GM18511 (cell line): ENCODE data around the gene PFKFB3.
"Not testable (repeated sequence)": the region's sequence is repeated elsewhere in the genome, so short reads cannot be mapped to it uniquely, and the experiment has no call there.

Source experiments
- ATAC-seq: cut with Tn5 transposase; IDR thresholded peaks from one replicate; pipeline ENCODE4 v1.9.1; 2021; ENCODE audit warnings: mild to moderate bottlenecking, moderate library complexity; ENCODE audit not compliant: unreplicated experiment

Gene PFKFB3

DNA sequence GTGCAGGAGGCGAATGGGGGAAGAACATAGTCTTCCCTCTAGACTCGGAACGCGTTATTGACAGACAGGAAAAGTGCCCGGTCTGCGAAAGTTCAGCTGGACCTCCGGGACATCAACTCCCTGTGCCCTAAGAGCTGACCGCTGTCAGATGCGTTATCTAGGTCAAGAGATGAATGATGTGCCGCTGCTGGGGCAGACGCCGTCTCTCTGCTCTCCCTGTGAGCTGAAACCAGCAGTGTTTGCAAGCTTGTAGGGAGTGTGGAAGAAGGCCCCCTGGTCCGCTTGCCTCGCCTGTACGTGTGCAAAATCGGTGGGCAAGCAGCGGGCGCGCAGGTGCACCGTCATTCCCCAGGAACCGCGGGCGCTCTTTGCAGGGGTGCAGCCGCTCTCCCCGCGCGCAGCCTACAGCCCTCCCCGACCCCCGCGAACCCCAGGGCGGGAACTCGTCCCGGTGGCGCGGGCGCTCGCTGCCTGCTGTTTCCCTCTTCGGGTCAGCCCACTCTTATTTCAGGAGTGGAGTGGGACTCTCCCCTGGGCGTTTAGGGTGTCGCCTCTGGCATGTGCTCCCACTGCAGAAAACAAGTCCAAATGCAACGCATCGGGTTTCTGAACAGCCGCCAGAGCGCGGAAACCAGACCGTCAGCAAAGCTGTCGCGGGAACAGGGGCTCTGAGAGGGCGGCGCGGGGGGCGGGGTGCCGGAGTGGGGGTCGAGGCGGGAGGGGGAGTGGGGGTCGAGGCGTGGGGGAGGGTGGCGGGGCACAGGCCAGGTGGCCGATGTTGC is 1.8 kb upstream of the PFKFB3 start:
- peak; percentile 0 for ATAC-seq

- ATAC-seq = peak; percentile 60
These were observed 1.2 kb upstream of the PFKFB3 start for GRCh38 chr10:6201516-6201975.

DNA sequence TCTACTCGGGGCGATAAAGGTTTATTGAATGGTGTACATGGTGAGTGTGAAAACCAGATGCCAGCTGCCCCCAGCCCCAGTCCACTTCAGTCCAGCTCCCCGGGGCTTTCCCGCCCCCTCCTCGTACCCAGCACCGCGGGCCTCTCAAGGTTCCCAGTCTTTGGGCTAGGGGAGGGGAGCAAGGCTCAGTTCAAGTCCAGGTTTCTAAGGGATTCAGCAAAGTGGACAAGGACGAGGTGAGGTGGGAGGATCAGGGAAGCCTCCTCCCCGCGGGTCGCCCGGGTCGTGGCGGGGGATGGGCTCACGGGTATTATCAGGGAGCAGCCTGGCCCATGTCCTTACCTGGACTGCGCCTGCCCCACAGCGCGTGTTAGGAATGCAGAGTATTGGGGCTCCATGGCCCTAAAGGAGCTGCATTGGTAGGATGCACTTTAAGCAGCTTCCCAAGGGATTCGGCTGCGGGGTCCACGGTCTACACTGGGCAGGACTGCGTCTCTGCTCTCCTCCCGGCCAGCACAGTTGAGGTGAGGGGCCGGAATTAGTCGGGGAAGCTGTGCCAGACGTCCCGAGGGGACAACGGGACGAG is 541 bp upstream of the PFKFB3 start:
- no peak for ATAC-seq

DNA sequence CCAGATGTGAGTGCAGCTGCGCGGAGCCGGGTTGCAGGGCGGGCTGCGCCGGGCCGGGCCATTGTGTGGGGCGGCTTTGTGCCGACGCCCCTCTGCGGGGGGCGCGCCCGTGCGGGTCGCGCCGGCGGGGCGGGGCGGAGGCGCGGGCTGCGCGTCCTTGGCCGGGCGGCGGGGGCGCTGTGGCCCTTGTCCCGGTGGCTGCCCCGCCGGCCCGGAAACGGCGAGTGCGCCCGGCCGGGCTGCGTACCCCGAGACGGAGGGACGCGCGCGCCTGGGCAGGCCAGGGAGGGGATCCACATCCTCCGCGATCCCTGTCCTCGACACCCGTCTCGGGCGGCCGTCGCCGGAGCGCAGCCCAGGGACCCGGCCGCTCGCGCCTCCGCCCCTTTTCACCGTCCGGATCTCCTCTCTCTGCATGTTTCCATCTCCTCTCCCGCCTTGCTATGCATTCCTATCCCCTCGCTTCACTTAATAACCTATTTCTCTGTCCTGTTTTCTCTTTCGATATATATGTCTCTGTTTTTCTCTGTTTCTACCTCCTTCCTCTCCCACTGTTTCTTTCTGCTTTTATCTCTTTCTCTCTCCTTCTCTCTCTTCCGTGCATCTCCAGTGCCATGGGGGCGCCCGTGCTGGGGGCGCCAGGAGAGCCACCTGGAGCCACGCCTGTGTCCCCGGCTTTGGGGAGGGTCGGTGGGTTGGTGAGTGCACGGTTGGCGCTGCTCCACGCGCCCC is 765 bp downstream of the PFKFB3 start:
- peak; percentile 49 for ATAC-seq

GRCh38 chr10:6204063-6204340 is 1.3 kb downstream of the PFKFB3 start:
- no peak for ATAC-seq

DNA sequence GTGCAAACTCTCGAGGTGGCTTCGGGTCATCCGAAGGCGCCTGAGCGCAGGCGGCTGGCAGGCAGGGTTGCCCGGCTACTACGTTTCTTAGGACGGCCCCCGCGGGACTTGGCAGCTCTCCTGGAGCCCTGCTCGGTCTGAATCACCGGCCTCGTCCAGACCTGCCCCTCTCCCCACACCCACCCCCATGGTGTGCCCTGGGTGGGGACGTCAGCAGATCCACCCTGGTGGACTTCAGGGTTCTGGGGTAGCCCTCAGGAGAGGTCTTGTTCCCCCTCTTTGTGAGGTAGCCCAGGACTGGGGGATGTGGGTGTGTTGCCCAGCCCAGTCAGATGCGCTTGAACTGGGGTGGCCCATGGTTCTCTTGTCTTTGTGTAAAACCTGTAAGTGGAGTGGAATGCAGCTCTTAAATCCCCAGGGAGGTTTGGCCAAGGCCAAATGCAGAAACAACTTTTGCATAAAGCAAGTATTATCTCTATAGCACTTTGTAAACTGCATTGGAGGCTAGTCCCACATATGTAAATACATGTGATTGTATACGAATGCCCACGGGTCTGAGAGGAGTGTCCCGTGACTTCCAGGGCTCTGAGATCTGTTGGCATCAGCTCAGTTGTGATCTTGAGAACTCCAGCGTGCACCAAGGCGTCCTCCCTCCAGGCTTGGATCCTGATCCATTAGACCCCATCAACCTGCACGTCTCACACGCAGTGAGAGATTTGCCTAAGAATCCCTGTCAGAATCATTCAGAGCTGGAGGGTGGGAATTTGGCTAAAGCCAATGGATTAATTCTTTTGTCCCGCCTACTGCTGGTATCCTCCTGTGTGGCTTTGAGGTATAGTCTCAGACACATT is 1.8 kb downstream of the PFKFB3 start:
- ATAC-seq = no peak

GRCh38 chr10:6206486-6206885 is 3.8 kb downstream of the PFKFB3 start:
- ATAC-seq = not testable (repeated sequence)

DNA sequence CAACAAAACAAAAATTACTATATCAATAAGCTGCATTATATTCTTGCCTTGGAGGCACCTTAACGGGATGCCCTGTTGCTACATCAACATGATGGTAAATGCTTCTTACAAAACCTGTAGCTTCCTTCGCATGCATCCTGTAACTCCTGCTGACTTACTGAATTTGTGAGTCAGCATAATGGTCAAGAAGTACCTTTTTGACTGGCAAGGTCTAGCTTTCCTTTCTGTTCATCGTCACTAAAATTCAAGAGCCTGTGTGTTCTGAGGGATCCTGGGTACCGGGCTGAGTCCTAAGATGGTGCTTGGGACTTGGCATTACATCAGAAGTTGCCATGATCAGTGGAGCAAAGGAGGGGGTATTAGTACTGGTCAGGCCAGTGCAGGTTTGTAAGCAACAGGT is 4.9 kb downstream of the PFKFB3 start:
- no peak for ATAC-seq

DNA sequence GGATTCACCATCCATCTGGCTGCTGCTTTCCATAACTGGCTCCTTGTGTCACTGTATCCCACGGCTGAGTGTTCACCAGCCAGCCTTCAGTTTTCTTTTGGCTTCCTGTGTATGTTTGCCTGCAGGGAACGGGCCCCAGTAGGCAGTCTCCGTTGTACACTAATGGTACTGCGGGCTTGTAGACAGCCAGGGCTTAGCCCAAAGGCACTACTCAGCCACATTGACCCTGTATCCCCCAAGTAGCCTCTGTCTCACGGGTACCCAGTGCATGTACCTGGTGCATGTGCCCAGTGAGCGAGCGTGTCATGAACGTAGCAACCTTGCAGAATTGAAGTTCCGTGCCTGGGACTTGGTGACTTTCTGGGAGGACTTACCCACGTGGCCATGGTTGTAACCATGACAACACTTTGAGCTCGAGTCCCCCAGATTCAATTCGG is 6.1 kb downstream of the PFKFB3 start:
- no peak for ATAC-seq

GRCh38 chr10:6211341-6211670 is 8.6 kb downstream of the PFKFB3 start:
- ATAC-seq = no peak

GRCh38 chr10:6211671-6212635 is 9.2 kb downstream of the PFKFB3 start:
- ATAC-seq = no peak

DNA sequence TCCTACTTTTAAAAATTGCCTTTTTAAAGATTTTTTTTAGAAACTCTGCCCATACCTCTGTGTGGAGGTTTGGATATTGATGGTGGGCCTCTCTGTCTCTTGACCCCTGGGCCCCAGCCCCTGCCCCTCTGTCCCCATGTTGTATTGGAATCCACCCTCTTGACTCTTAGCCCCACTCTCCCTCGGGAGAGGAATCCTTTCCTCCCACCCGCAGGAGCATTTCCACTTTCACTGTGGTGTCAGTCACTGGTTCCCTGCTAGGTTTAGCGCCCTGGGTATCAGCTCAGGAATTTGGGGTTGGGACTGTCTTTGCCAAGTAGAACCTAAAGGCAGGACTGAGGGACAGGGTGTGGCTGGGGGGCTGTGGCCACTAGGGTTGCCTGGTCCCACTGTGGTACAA is 10.1 kb downstream of the PFKFB3 start:
- ATAC-seq = no peak

- ATAC-seq = no peak
These were observed 10.6 kb downstream of the PFKFB3 start for GRCh38 chr10:6213257-6213905.

DNA sequence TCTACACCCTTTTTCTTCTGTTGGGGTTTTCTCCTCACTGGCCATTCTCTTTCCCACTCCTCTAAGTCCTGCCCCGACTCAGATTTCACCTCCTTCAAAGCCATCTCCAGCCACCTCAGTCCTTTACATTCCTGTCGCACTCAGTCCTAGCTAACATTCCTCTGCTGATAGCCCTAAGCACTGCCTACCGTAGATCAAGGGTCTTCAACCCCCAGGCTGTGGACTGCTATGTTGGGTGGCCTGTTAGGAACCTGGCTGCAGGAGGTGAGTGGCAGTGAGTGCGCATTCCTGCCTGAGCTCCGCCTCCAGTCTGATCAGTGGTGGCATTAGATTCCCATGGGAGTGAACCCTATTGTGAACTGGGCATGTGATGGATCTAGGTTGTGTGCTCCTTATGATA is 11.2 kb downstream of the PFKFB3 start:
- no peak for ATAC-seq

GRCh38 chr10:6214612-6215011 is 11.9 kb downstream of the PFKFB3 start:
- no peak for ATAC-seq

DNA sequence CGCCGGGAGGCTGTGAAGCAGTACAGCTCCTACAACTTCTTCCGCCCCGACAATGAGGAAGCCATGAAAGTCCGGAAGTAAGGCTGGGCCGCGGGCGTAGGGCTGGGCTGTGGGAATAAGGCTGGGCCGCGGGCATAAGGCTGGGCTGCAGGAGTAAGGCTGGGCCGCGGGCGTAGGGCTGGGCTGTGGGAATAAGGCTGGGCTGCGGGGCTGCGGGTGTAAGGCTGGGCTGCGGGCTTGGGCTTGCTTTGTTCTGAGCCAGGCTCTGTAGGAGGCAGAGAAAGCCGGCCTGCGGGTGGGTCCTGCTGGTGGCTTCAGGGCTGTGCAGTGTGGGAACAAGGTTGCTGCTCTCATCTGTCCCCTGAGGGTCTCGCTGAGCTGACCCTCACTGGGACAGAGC is 12.5 kb downstream of the PFKFB3 start:
- ATAC-seq = no peak

- no peak for ATAC-seq
These were observed 13.2 kb downstream of the PFKFB3 start for GRCh38 chr10:6215683-6216484.

DNA sequence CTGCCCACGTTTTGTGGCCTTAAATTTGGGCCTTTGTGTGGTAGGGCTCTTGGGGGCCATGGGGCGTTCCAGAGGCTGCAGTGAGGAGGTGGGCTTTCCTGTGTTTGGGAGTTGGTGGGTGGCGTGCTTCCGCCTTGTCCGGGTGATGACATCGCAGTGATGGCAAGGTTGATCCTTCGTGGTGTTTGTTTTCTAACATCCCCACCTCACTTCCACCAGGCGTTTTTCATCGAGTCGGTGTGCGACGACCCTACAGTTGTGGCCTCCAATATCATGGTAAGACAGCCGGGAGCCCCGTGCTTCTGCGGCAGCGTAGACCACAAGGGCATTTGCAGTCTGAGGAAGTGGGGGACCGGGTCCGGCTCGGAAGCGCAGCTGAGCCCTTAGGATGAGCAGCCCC is 14.2 kb downstream of the PFKFB3 start:
- ATAC-seq = no peak

GRCh38 chr10:6217611-6218010 is 14.9 kb downstream of the PFKFB3 start:
- ATAC-seq = no peak
